KMS-11 (cell line): ENCODE data around the gene ABCB4.
A peak's percentile ranks its signal among the peaks of the same experiment; 100 is the strongest.

Experiments
- H2AFZ ChIP-seq: fragments of 200-600 bp; sonication (generic); 2 replicates; pipeline ENCODE4 v1.6.1; 2016; ENCODE audit warnings: antibody characterized with exemption, mixed run types, low read depth
- H3K27ac ChIP-seq: fragments of 200-600 bp; sonication (generic); 2 replicates; pipeline ENCODE4 v1.6.1; 2016; ENCODE audit warnings: mild to moderate bottlenecking, mixed run types
- H3K27me3 ChIP-seq: fragments of 200-600 bp; sonication (generic); 2 replicates; pipeline ENCODE4 v1.6.1; 2017; ENCODE audit warnings: mild to moderate bottlenecking, low read depth, mixed run types, moderate library complexity; ENCODE audit not compliant: insufficient read depth
- H3K36me3 ChIP-seq: fragments of 200-600 bp; sonication (generic); 2 replicates; pipeline ENCODE4 v1.6.1; 2017; ENCODE audit warnings: mild to moderate bottlenecking, mixed run types; ENCODE audit not compliant: insufficient read depth
- H3K4me1 ChIP-seq: fragments of 200-600 bp; sonication (generic); 2 replicates; pipeline ENCODE4 v1.6.1; 2016; ENCODE audit warnings: mild to moderate bottlenecking, low read depth, mixed run types; ENCODE audit not compliant: poor library complexity, severe bottlenecking
- H3K4me2 ChIP-seq: fragments of 200-600 bp; sonication (generic); 2 replicates; pipeline ENCODE4 v1.7.0; 2016; ENCODE audit warnings: mild to moderate bottlenecking, mixed run types
- H3K4me3 ChIP-seq: fragments of 200-600 bp; sonication (generic); IDR thresholded peaks from 2 replicates; pipeline ENCODE4 v1.6.1; 2017; ENCODE audit warnings: low read depth, low read length, mixed read lengths; ENCODE audit not compliant: insufficient read depth
- H3K79me2 ChIP-seq: fragments of 200-600 bp; sonication (generic); 2 replicates; pipeline ENCODE4 v1.6.1; 2016; ENCODE audit warnings: low read depth, mixed run types; ENCODE audit not compliant: insufficient read depth
- H3K9ac ChIP-seq: fragments of 200-600 bp; sonication (generic); 2 replicates; pipeline ENCODE4 v1.6.1; 2016; ENCODE audit warnings: mild to moderate bottlenecking, mixed run types
- H4K20me1 ChIP-seq: fragments of 200-600 bp; sonication (generic); 2 replicates; pipeline ENCODE4 v1.6.1; 2016; ENCODE audit warnings: mild to moderate bottlenecking, mixed run types; ENCODE audit not compliant: insufficient read depth
- TF ChIP-seq, protein P1 (sequence below): fragments of 200-600 bp; sonication (generic); conservative IDR thresholded peaks from 2 replicates; pipeline ENCODE4 v1.6.1; 2017; ENCODE audit warnings: low read depth, mild to moderate bottlenecking, antibody characterized with exemption, low read length, moderate library complexity, mixed read lengths

ABCB4 gene

GRCh38 chr7:87424075-87424474, 51.4 kb downstream of the ABCB4 start:
- no peaks in the 10 kb centered on the region for H4K20me1 ChIP-seq
- no peak overlapping the region for H2AFZ ChIP-seq
- no peaks in the 10 kb centered on the region for H3K36me3 ChIP-seq
- H3K27me3 ChIP-seq = no peaks in the 10 kb centered on the region
- no peak overlapping the region for H3K9ac ChIP-seq
- H3K79me2 ChIP-seq = no peaks in the 10 kb centered on the region
- H3K4me1 ChIP-seq = no peaks in the 10 kb centered on the region
- no peak overlapping the region for H3K4me2 ChIP-seq
- TF ChIP-seq, protein P1, sequence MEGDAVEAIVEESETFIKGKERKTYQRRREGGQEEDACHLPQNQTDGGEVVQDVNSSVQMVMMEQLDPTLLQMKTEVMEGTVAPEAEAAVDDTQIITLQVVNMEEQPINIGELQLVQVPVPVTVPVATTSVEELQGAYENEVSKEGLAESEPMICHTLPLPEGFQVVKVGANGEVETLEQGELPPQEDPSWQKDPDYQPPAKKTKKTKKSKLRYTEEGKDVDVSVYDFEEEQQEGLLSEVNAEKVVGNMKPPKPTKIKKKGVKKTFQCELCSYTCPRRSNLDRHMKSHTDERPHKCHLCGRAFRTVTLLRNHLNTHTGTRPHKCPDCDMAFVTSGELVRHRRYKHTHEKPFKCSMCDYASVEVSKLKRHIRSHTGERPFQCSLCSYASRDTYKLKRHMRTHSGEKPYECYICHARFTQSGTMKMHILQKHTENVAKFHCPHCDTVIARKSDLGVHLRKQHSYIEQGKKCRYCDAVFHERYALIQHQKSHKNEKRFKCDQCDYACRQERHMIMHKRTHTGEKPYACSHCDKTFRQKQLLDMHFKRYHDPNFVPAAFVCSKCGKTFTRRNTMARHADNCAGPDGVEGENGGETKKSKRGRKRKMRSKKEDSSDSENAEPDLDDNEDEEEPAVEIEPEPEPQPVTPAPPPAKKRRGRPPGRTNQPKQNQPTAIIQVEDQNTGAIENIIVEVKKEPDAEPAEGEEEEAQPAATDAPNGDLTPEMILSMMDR = no peak
- H3K27ac ChIP-seq = no peak overlapping the region
- no peak overlapping the region for H3K4me3 ChIP-seq

DNA sequence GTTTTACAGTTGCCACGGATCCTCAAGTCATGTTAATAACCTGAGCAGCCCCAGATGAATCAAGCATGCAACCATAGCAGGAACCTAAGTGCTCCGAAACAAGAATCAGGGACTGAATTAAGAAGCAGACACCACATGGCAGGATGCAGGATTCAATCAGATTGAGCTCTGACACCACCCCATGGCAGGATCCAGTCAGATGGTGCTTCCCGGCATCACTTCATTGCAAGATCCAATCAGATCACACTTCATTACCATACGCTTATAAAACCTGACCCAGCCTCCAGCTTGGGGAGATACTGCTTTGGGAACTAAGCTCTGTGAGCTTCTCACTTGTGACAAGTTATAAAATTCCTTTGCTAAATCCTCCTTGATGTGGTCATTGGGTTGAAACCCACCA, 55.3 kb downstream of the ABCB4 start:
- H3K4me1 ChIP-seq = no peaks in the 10 kb centered on the region
- no peaks in the 10 kb centered on the region for H4K20me1 ChIP-seq
- H3K9ac ChIP-seq = no peak overlapping the region
- no peak overlapping the region for H2AFZ ChIP-seq
- no peak overlapping the region for H3K4me3 ChIP-seq
- no peaks in the 10 kb centered on the region for H3K36me3 ChIP-seq
- TF ChIP-seq, protein P1 = no peak
- no peak overlapping the region for H3K4me2 ChIP-seq
- no peak overlapping the region for H3K27ac ChIP-seq
- H3K79me2 ChIP-seq = no peaks in the 10 kb centered on the region
- no peaks in the 10 kb centered on the region for H3K27me3 ChIP-seq

DNA sequence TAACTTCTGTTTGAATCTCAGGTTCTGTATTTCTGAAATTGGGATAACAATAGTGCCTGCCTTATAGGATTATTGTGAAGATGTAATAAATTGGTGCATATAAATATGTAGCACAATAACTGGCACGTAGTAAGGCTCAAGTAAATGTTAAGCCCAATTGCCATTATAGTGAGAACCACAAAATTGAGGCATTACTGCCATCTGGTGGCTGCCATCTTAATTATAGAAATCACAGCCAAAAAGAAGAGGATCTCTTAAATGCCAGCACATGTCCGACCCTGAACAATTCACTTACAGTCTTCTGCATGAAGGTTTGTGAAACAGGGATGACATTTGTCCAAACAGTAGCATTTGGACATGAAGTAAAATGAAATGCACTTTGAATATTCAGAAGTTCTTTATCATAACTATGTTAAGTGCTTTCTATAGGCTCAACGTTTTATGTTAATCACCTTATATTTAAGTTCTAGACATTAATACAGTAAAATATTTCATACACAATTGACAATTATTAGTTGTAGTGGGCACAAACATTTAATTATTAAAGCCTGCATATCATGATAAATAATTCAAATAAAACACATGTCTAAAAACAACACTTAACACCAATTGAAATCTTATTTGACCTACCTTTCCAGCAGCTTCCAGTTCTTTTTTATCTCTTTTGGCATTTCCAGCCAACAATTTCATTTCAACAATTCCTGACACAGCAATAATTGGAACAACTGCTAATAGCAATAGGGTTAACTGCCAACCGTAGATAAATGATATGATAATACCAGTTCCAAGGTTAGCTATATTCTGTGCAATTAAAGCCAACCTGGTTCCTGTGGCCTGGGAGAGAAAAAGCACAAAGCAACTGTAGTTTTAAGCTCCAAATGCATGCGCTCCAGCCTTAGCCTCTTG, 58.5 kb downstream of the ABCB4 start:
- no peak overlapping the region for H3K4me3 ChIP-seq
- no peak overlapping the region for H3K9ac ChIP-seq
- no peaks in the 10 kb centered on the region for H3K4me1 ChIP-seq
- H3K27me3 ChIP-seq = no peaks in the 10 kb centered on the region
- TF ChIP-seq, protein P1 = peak; percentile 93
- H3K4me2 ChIP-seq = no peak overlapping the region
- no peak overlapping the region for H3K27ac ChIP-seq
- H3K36me3 ChIP-seq = no peaks in the 10 kb centered on the region
- no peaks in the 10 kb centered on the region for H3K79me2 ChIP-seq
- H4K20me1 ChIP-seq = no peaks in the 10 kb centered on the region
- no peak overlapping the region for H2AFZ ChIP-seq

DNA sequence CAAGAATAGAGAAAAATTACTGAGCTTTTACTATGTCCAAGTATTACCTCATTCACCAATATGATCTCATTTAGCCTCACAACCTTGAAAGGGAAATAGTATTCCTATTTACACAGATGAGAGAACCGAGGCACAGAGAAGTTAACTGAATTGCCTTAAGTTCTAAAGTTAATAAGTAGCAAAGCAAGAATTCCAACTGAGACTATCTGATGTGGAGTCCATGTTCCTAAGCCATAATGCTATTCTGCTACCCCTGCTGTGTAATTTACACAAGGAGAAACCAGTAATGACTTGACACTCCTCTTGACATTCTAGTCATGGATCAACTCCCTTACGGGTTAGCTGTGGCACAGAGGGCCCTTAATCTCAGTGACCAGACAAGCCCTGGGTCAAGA, 60.7 kb downstream of the ABCB4 start:
- no peak overlapping the region for H2AFZ ChIP-seq
- no peak overlapping the region for H3K27ac ChIP-seq
- H3K4me3 ChIP-seq = no peak overlapping the region
- no peaks in the 10 kb centered on the region for H3K27me3 ChIP-seq
- H3K79me2 ChIP-seq = no peaks in the 10 kb centered on the region
- no peak overlapping the region for H3K4me2 ChIP-seq
- H4K20me1 ChIP-seq = no peaks in the 10 kb centered on the region
- no peaks in the 10 kb centered on the region for H3K36me3 ChIP-seq
- no peaks in the 10 kb centered on the region for H3K4me1 ChIP-seq
- no peak overlapping the region for H3K9ac ChIP-seq
- TF ChIP-seq, protein P1 = no peak
